CD14-positive monocyte (primary cell): Measurements from ENCODE around the gene PDIA2. TPM values are rescaled to one million over a fixed set of nuclear protein-coding genes. Genes with fewer than 3 reads are reported as not detected.

Source experiments
- DNase-seq, 3 donors: peaks; one replicate each; pipeline ENCODE4 v3.0.0-alpha.2; 2011 to 2022
- H2AFZ ChIP-seq: 2 replicates; pipeline ENCODE4 v1.6.0; 2012; ENCODE audit warnings: mild to moderate bottlenecking, low read depth, low read length, inconsistent platforms; ENCODE audit not compliant: insufficient read depth, poor library complexity, severe bottlenecking
- H3K27ac ChIP-seq, 2 donors: 1 replicate in 1 of 2; 2 replicates in 1 of 2; pipeline ENCODE4 v1.5.1; 2012 to 2013; ENCODE audit warnings: low read length in 2 of 2, control low read depth in 1 of 2, inconsistent platforms in 1 of 2, low read depth in 1 of 2, mild to moderate bottlenecking in 1 of 2
- H3K27me3 ChIP-seq, 2 donors: one replicate each; pipeline versions ENCODE4 v1.6.0 to v1.6.1; 2011 to 2013; ENCODE audit warnings: low read length in 2 of 2; ENCODE audit not compliant: control insufficient read depth in 2 of 2, insufficient read depth in 2 of 2
- H3K36me3 ChIP-seq, 2 donors: replicated peaks in 1 of 2; 1 replicate in 1 of 2; 2 replicates in 1 of 2; pipeline versions ENCODE4 v1.5.1 to v1.6.1; 2012 to 2013; ENCODE audit warnings: low read length in 2 of 2, control low read depth in 1 of 2, inconsistent platforms in 1 of 2, mild to moderate bottlenecking in 1 of 2; ENCODE audit not compliant: insufficient read depth in 2 of 2, control insufficient read depth in 1 of 2
- H3K4me1 ChIP-seq, 2 donors: 1 replicate in 1 of 2; 2 replicates in 1 of 2; pipeline versions ENCODE4 v1.5.1 to v1.6.1; 2012 to 2013; ENCODE audit warnings: low read length in 2 of 2, control low read depth in 1 of 2, inconsistent platforms in 1 of 2, mild to moderate bottlenecking in 1 of 2, moderate library complexity in 1 of 2; ENCODE audit not compliant: insufficient read depth in 2 of 2, control insufficient read depth in 1 of 2
- H3K4me2 ChIP-seq: replicated peaks from 2 replicates; pipeline ENCODE3; 2012; ENCODE audit warnings: low read length, moderate library complexity, mild to moderate bottlenecking; ENCODE audit not compliant: poor library complexity, severe bottlenecking; ENCODE audit errors: extremely low read depth
- H3K4me3 ChIP-seq, 3 experiments: fragments of 200-600 bp in 1 of 3; sonication (generic) in 1 of 3; replicated peaks in 1 of 3; 1 replicate in 2 of 3; 2 replicates in 1 of 3; pipeline ENCODE4 v1.5.1; 2011 to 2013; ENCODE audit warnings: low read length in 3 of 3, mild to moderate bottlenecking in 3 of 3, control low read depth in 2 of 3, low read depth in 2 of 3, inconsistent platforms in 1 of 3, moderate library complexity in 1 of 3
- H3K79me2 ChIP-seq: 2 replicates; pipeline ENCODE4 v1.6.0; 2012; ENCODE audit warnings: mild to moderate bottlenecking, control low read depth, inconsistent platforms, low read length, moderate library complexity; ENCODE audit not compliant: insufficient read depth
- H3K9ac ChIP-seq: 2 replicates; pipeline ENCODE4 v1.6.0; 2017; ENCODE audit warnings: low read length, mild to moderate bottlenecking; ENCODE audit not compliant: insufficient read depth, poor library complexity, severe bottlenecking
- H3K9me3 ChIP-seq, 2 donors: replicated peaks in 1 of 2; 1 replicate in 1 of 2; 2 replicates in 1 of 2; pipeline versions ENCODE4 v1.5.1 to v1.6.1; 2012 to 2013; ENCODE audit warnings: low read length in 2 of 2, control low read depth in 1 of 2; ENCODE audit not compliant: control insufficient read depth in 1 of 2, insufficient read depth in 1 of 2
- H4K20me1 ChIP-seq: 2 replicates; pipeline ENCODE4 v1.6.0; 2012; ENCODE audit warnings: mild to moderate bottlenecking, low read length, control low read depth, moderate library complexity; ENCODE audit not compliant: insufficient read depth
- H3K27ac Mint-ChIP-seq, 7 donors: one replicate each; pipeline ENCODE4 v1.8.0; 2020; ENCODE audit warnings: mild to moderate bottlenecking in 7 of 7, mixed read lengths in 7 of 7, moderate library complexity in 6 of 7, inconsistent platforms in 2 of 7
- H3K27me3 Mint-ChIP-seq, 3 donors: one replicate each; pipeline ENCODE4 v1.8.0; 2021 to 2022; ENCODE audit warnings: low read depth in 3 of 3, mild to moderate bottlenecking in 3 of 3, mixed read lengths in 3 of 3, moderate library complexity in 3 of 3, inconsistent platforms in 1 of 3
- H3K36me3 Mint-ChIP-seq, 2 donors: one replicate each; pipeline ENCODE4 v1.8.0; 2020; ENCODE audit warnings: mixed read lengths in 2 of 2, inconsistent platforms in 1 of 2, mild to moderate bottlenecking in 1 of 2
- H3K4me1 Mint-ChIP-seq: one replicate; pipeline ENCODE4 v1.8.0; 2020; ENCODE audit warnings: mild to moderate bottlenecking, mixed read lengths
- H3K4me3 Mint-ChIP-seq, 2 donors: one replicate each; pipeline ENCODE4 v1.8.0; 2020; ENCODE audit warnings: mild to moderate bottlenecking in 2 of 2, mixed read lengths in 2 of 2, moderate library complexity in 1 of 2
- H3K9me3 Mint-ChIP-seq, 7 donors: one replicate each; pipeline ENCODE4 v1.8.0; 2020 to 2022; ENCODE audit warnings: mixed read lengths in 7 of 7, mild to moderate bottlenecking in 6 of 7, moderate library complexity in 6 of 7, inconsistent platforms in 2 of 7
- CTCF ChIP-seq: fragments of 200-600 bp; IDR thresholded peaks from one replicate; pipeline ENCODE4 v1.8.0; 2022; ENCODE audit warnings: antibody characterized with exemption, mild to moderate bottlenecking
- WGBS: methylation state at CpG from one replicate; pipeline ENCODE4 v1.1.5; 2013; ENCODE audit warnings: missing lambda C conversion rate; ENCODE audit not compliant: insufficient coverage; 5-methylcytosine and 5-hydroxymethylcytosine counted together
- intact Hi-C, 2 donors: fragments of 100-400 bp; cut with micrococcal nuclease; formaldehyde crosslinking; loops; one replicate each; pipeline versions ENCODE4 v1.15.0 to v1.15.1; 2023
- polyA plus RNA-seq, 3 donors: library from polyadenylated mRNA; depleted of rRNA in 1 of 3; unstranded in 2 of 3; stranded (reverse) in 1 of 3; fragments of 300-500 nt in 2 of 3; fragments of >200 nt in 1 of 3; fragmentation: Illumina TruSeq in 2 of 3; gene quantifications; 1 replicate in 2 of 3; 2 replicates in 1 of 3; pipeline ENCODE4 v1.2.3, GENCODE V29; 2012 to 2021

The PDIA2 gene
- polyA plus RNA-seq, 3 donors: not detected

GRCh38 chr16:260326-260725, 22.6 kb upstream of the PDIA2 start:
- H3K9me3 Mint-ChIP-seq: no peaks in the 10 kb centered on the region
- intact Hi-C loops: no loop called here
- Histone ChIP-seq H4K20me1 (no peaks in the 10 kb centered on the region), H3K79me2 (no peaks in the 10 kb centered on the region), H3K4me1 (no peaks in the 10 kb centered on the region), H3K9ac (no peak overlapping the region), H3K9me3 (no peaks in the 10 kb centered on the region), H3K27ac (no peak overlapping the region), H2AFZ (no peak overlapping the region), H3K27me3 (no peaks in the 10 kb centered on the region), H3K4me3 (no peak overlapping the region), H3K36me3 (peaks cover 55 to 60% of the 10 kb centered on the region in 2 donors), H3K4me2 (no peak overlapping the region)
- peaks cover 5% of the 10 kb centered on the region for H3K4me1 Mint-ChIP-seq
- no peak for DNase-seq
- no peak for TF ChIP-seq CTCF
- H3K27me3 Mint-ChIP-seq: no peaks in the 10 kb centered on the region
- H3K36me3 Mint-ChIP-seq: peaks cover 60 to 84% of the 10 kb centered on the region in 2 donors
- peak overlapping the region in 2 of 7 donors; percentile 2 to 8 for H3K27ac Mint-ChIP-seq
- no peak overlapping the region for H3K4me3 Mint-ChIP-seq
- WGBS: 97% methylated on average over 18 of the region's 19 CpGs

- H3K27ac Mint-ChIP-seq: no peak overlapping the region
- H3K79me2 ChIP-seq: no peaks in the 10 kb centered on the region
- peaks cover 5% of the 10 kb centered on the region for H3K4me1 Mint-ChIP-seq
- no peak for DNase-seq
- 96% methylated on average over 26 of the region's 28 CpGs for WGBS
- H3K4me3 Mint-ChIP-seq: no peak overlapping the region
- H3K36me3 Mint-ChIP-seq: peaks cover 52 to 76% of the 10 kb centered on the region in 2 donors
- H3K9ac ChIP-seq: no peak overlapping the region
- H3K4me1 ChIP-seq: no peaks in the 10 kb centered on the region
- H3K4me2 ChIP-seq: no peak overlapping the region
- TF ChIP-seq CTCF: no peak
- H3K27me3 ChIP-seq: no peaks in the 10 kb centered on the region
- intact Hi-C loops: no loop called here
- H3K27ac ChIP-seq: no peak overlapping the region
- H3K36me3 ChIP-seq: peaks cover 52 to 53% of the 10 kb centered on the region in 2 donors
- H3K27me3 Mint-ChIP-seq: no peaks in the 10 kb centered on the region
- no peaks in the 10 kb centered on the region for H3K9me3 Mint-ChIP-seq
- H3K9me3 ChIP-seq: no peaks in the 10 kb centered on the region
- no peaks in the 10 kb centered on the region for H4K20me1 ChIP-seq
- no peak overlapping the region for H3K4me3 ChIP-seq
- no peak overlapping the region for H2AFZ ChIP-seq
Observed at GRCh38 chr16:261031-261691, 21.8 kb upstream of the PDIA2 start.
